GM18861 (cell line): ENCODE data around the gene TSHZ2.

ENCODE experiments used
- ATAC-seq: cut with Tn5 transposase; IDR thresholded peaks from one replicate; pipeline ENCODE4 v1.9.1; 2021; ENCODE audit not compliant: unreplicated experiment

TSHZ2 gene

GRCh38 chr20:53270792-53271375, 298.7 kb downstream of the TSHZ2 start:
- ATAC-seq: no peak

GRCh38 chr20:53274365-53274764, 302.2 kb downstream of the TSHZ2 start:
- no peak for ATAC-seq

- ATAC-seq: no peak
Observed at GRCh38 chr20:53274807-53275206, 302.6 kb downstream of the TSHZ2 start.

GRCh38 chr20:53276143-53276542, 304.0 kb downstream of the TSHZ2 start:
- ATAC-seq: no peak

- no peak for ATAC-seq
Observed at GRCh38 chr20:53278555-53278954, 306.4 kb downstream of the TSHZ2 start.

GRCh38 chr20:53279735-53280134, 307.6 kb downstream of the TSHZ2 start:
- no peak for ATAC-seq

GRCh38 chr20:53281557-53282117, 309.5 kb downstream of the TSHZ2 start:
- no peak for ATAC-seq

- ATAC-seq: no peak
Observed at GRCh38 chr20:53282217-53282955, 310.2 kb downstream of the TSHZ2 start.

GRCh38 chr20:53283011-53283410, 310.9 kb downstream of the TSHZ2 start:
- no peak for ATAC-seq

GRCh38 chr20:53283597-53283996, 311.4 kb downstream of the TSHZ2 start:
- ATAC-seq: no peak

GRCh38 chr20:53284256-53284655, 312.1 kb downstream of the TSHZ2 start:
- ATAC-seq: no peak

GRCh38 chr20:53284696-53285095, 312.5 kb downstream of the TSHZ2 start:
- ATAC-seq: no peak

GRCh38 chr20:53287357-53288042, 315.3 kb downstream of the TSHZ2 start:
- ATAC-seq: no peak

- ATAC-seq: no peak
Observed at GRCh38 chr20:53291548-53291947, 319.4 kb downstream of the TSHZ2 start.

GRCh38 chr20:53292347-53292746, 320.2 kb downstream of the TSHZ2 start:
- ATAC-seq: no peak

GRCh38 chr20:53294804-53295203, 322.6 kb downstream of the TSHZ2 start:
- no peak for ATAC-seq

- no peak for ATAC-seq
Observed at GRCh38 chr20:53296025-53296424, 323.9 kb downstream of the TSHZ2 start.

- no peak for ATAC-seq
Observed at GRCh38 chr20:53296451-53297153, 324.4 kb downstream of the TSHZ2 start.

- no peak for ATAC-seq
Observed at GRCh38 chr20:53297154-53297529, 325.0 kb downstream of the TSHZ2 start.

- no peak for ATAC-seq
Observed at GRCh38 chr20:53298260-53298659, 326.1 kb downstream of the TSHZ2 start.

- no peak for ATAC-seq
Observed at GRCh38 chr20:53298911-53299310, 326.8 kb downstream of the TSHZ2 start.
